ENCODE results near the gene SEMA3E.

DNA sequence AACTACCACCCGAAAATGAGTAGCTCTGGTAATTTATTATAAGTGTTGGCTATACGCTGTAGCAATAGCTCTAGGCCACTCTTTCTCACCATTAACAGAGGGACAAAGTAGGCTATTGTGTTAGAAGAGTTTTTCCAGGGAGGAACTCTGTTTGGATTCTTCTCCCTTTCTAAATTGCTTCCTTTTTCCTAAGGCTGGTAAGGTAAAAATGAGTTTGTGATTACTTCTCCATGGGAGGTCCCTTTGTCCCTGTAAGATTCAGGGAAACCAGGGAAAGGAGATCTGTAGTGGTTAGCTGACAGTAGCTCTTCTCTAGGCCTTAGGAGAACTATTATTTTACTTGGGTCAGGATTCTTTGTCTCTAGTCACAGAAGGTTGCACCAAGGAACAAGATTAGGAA lies 23.2 kb upstream of the SEMA3E start:
- TF ChIP-seq EZH2phosphoT487 (IDR thresholded peaks at IDR 0.05; ENCODE audit: low read depth, severe bottlenecking, unreplicated experiment) (no peak), CTCF (IDR thresholded peaks at IDR 0.05; ENCODE audit: poor library complexity) (no peak)
